Measurements from ENCODE around the gene RFX3. TPM values are rescaled to one million over a fixed set of nuclear protein-coding genes. Genes with fewer than 3 reads are reported as not detected.

RFX3 gene
- total RNA-seq, 1 experiment from 2014 or later, result 5.7 TPM

DNA sequence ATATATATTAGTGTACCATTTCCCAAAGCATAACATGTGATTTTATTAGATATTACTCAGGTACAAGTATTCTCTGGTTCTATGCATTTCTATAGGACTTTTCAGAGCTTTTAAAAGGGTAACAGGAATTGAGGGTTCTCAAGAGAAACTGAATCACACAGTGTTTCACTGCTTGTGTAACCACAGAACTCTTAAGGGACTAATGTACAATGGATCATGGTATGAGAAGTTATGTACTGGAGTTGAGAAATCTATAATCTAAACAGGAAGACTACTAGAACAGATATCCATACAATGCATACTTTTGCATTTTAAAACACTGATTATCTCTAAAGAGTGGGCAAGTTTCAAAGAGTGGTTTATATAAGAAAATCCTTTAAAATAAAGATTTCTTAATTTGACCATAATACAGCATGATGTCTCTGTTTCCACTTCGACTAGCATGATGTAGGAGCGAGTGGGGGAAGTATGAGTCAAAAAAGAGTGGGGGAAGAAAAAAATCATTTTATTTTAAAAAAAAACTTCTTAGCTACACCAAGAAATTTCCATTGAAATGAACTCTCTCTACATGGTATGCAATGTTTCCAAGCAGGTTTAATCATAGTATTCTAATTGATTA lies 183.5 kb downstream of the RFX3 start:
- Histone ChIP-seq H3K9me3 (ENCODE audit: control insufficient read depth, insufficient read depth, low read depth, low read length) (no peaks in the 10 kb centered on the region), H3K27ac (ENCODE audit: low read length) (no peak overlapping the region), H3K4me3 (ENCODE audit: low read depth in 2 of 2, low read length in 2 of 2) (no peak overlapping the region), H3K4me1 (ENCODE audit: control insufficient read depth, insufficient read depth, low read length) (no peaks in the 10 kb centered on the region), H3K27me3 (ENCODE audit: control insufficient read depth, insufficient read depth, low read length) (no peaks in the 10 kb centered on the region), H3K36me3 (ENCODE audit: control insufficient read depth, insufficient read depth, low read length) (no peaks in the 10 kb centered on the region)
- TF ChIP-seq SIN3A (IDR thresholded peaks at IDR 0.05; ENCODE audit: borderline replicate concordance, insufficient read depth, low read depth, low read length) (no peak), POLR2AphosphoS5 (IDR thresholded peaks at IDR 0.05; ENCODE audit: low read depth, low read length) (no peak)
- TF ChIP-seq, protein P1, sequence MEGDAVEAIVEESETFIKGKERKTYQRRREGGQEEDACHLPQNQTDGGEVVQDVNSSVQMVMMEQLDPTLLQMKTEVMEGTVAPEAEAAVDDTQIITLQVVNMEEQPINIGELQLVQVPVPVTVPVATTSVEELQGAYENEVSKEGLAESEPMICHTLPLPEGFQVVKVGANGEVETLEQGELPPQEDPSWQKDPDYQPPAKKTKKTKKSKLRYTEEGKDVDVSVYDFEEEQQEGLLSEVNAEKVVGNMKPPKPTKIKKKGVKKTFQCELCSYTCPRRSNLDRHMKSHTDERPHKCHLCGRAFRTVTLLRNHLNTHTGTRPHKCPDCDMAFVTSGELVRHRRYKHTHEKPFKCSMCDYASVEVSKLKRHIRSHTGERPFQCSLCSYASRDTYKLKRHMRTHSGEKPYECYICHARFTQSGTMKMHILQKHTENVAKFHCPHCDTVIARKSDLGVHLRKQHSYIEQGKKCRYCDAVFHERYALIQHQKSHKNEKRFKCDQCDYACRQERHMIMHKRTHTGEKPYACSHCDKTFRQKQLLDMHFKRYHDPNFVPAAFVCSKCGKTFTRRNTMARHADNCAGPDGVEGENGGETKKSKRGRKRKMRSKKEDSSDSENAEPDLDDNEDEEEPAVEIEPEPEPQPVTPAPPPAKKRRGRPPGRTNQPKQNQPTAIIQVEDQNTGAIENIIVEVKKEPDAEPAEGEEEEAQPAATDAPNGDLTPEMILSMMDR (IDR thresholded peaks at IDR 0.05), result no peak
- TF ChIP-seq, protein P2, sequence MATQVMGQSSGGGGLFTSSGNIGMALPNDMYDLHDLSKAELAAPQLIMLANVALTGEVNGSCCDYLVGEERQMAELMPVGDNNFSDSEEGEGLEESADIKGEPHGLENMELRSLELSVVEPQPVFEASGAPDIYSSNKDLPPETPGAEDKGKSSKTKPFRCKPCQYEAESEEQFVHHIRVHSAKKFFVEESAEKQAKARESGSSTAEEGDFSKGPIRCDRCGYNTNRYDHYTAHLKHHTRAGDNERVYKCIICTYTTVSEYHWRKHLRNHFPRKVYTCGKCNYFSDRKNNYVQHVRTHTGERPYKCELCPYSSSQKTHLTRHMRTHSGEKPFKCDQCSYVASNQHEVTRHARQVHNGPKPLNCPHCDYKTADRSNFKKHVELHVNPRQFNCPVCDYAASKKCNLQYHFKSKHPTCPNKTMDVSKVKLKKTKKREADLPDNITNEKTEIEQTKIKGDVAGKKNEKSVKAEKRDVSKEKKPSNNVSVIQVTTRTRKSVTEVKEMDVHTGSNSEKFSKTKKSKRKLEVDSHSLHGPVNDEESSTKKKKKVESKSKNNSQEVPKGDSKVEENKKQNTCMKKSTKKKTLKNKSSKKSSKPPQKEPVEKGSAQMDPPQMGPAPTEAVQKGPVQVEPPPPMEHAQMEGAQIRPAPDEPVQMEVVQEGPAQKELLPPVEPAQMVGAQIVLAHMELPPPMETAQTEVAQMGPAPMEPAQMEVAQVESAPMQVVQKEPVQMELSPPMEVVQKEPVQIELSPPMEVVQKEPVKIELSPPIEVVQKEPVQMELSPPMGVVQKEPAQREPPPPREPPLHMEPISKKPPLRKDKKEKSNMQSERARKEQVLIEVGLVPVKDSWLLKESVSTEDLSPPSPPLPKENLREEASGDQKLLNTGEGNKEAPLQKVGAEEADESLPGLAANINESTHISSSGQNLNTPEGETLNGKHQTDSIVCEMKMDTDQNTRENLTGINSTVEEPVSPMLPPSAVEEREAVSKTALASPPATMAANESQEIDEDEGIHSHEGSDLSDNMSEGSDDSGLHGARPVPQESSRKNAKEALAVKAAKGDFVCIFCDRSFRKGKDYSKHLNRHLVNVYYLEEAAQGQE (IDR thresholded peaks at IDR 0.05; ENCODE audit: insufficient read depth in 1 of 2, low read depth in 2 of 2, low read length in 1 of 2), result no peak
- in situ Hi-C loops (cut with HindIII; ENCODE audit: low pct_unique_long_range_greater_than_20kb, low sequenced_read_pairs) (no loop called here), intact Hi-C loops (cut with micrococcal nuclease; ENCODE audit: unreplicated experiment) (no loop called here)
- ChIA-PET POLR2A (no interaction called here), CTCF (no interaction called here)
- BruUV-seq (replicated peaks), result no TSS peak
- no peak for DNase-seq (ENCODE audit: low read depth, low spot score)
- ATAC-seq, result no peak

- DNase-seq (ENCODE audit: low read depth, low spot score) (no peak), ATAC-seq (no peak)
- no peaks in the 10 kb centered on the region for H3K27me3 ChIP-seq (ENCODE audit: control insufficient read depth, insufficient read depth, low read length)
- no peaks in the 10 kb centered on the region for H3K4me1 ChIP-seq (ENCODE audit: control insufficient read depth, insufficient read depth, low read length)
- in situ Hi-C loops (cut with HindIII; ENCODE audit: low pct_unique_long_range_greater_than_20kb, low sequenced_read_pairs), result no loop called here
- ChIA-PET CTCF (no interaction called here), POLR2A (no interaction called here)
- BruUV-seq (replicated peaks), result no TSS peak
- TF ChIP-seq, protein P1 (IDR thresholded peaks at IDR 0.05), result no peak
- TF ChIP-seq POLR2AphosphoS5 (IDR thresholded peaks at IDR 0.05; ENCODE audit: low read depth, low read length), result no peak
- no peak for TF ChIP-seq TCF7L2 (IDR thresholded peaks at IDR 0.05; ENCODE audit: low read depth, low read length)
- no peak for TF ChIP-seq SIN3A (IDR thresholded peaks at IDR 0.05; ENCODE audit: borderline replicate concordance, insufficient read depth, low read depth, low read length)
- TF ChIP-seq, protein P2 (IDR thresholded peaks at IDR 0.05; ENCODE audit: insufficient read depth in 1 of 2, low read depth in 2 of 2, low read length in 1 of 2), result no peak
- no peaks in the 10 kb centered on the region for H3K9me3 ChIP-seq (ENCODE audit: control insufficient read depth, insufficient read depth, low read depth, low read length)
- no peaks in the 10 kb centered on the region for H3K36me3 ChIP-seq (ENCODE audit: control insufficient read depth, insufficient read depth, low read length)
- intact Hi-C loops (cut with micrococcal nuclease; ENCODE audit: unreplicated experiment), result no loop called here
- no peak overlapping the region for H3K27ac ChIP-seq (ENCODE audit: low read length)
- H3K4me3 ChIP-seq (ENCODE audit: low read depth in 2 of 2, low read length in 2 of 2), result no peak overlapping the region
Measured at GRCh38 chr9:3337515-3338225, 188.1 kb downstream of the RFX3 start.

Data from Panc1 (cell line).